Astrocyte of the spinal cord (primary cell): Measurements from ENCODE around the gene KRCC1.
"Not testable (repeated sequence)": the region's sequence is repeated elsewhere in the genome, so short reads cannot be mapped to it uniquely, and the experiment has no call there.

Experiments used
- DNase-seq: peaks from one replicate; pipeline ENCODE4 v3.0.0; 2011; ENCODE audit warnings: low read depth, low spot score
- H3K4me3 ChIP-seq: 2 replicates; pipeline ENCODE4 v1.5.1; 2011; ENCODE audit warnings: low read depth, mild to moderate bottlenecking, low read length, moderate library complexity
- in situ Hi-C: cut with HindIII; loops from 2 replicates; pipeline ENCODE4 v1.10.0; 2017; ENCODE audit warnings: low sequenced_read_pairs
- TF ChIP-seq, protein P1 (sequence below): IDR thresholded peaks from 2 replicates; pipeline ENCODE4 v1.5.1; 2012; ENCODE audit warnings: low read depth, mild to moderate bottlenecking, low read length, inconsistent platforms

Gene KRCC1

DNA sequence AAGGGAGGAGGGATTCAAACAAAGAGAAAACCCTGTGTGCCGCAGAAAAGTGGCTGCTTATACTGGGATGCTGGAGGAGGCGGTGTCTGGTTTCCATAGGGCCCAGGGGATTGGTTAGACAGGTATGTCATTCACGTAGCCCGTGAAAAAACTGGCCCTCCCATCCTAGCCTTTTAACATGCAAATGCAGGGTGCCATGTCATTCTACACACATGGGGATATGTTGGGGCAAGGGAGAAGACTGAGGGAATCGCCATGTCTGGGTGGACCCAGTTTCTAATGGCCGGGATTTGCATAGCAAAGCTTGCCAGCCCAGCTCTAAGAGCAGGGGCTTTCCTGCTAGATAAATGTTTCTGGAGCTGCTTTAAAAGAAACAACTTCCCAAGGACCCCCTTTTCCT, 31.1 kb downstream of the KRCC1 start:
- in situ Hi-C loops = no loop called here
- TF ChIP-seq, protein P1, sequence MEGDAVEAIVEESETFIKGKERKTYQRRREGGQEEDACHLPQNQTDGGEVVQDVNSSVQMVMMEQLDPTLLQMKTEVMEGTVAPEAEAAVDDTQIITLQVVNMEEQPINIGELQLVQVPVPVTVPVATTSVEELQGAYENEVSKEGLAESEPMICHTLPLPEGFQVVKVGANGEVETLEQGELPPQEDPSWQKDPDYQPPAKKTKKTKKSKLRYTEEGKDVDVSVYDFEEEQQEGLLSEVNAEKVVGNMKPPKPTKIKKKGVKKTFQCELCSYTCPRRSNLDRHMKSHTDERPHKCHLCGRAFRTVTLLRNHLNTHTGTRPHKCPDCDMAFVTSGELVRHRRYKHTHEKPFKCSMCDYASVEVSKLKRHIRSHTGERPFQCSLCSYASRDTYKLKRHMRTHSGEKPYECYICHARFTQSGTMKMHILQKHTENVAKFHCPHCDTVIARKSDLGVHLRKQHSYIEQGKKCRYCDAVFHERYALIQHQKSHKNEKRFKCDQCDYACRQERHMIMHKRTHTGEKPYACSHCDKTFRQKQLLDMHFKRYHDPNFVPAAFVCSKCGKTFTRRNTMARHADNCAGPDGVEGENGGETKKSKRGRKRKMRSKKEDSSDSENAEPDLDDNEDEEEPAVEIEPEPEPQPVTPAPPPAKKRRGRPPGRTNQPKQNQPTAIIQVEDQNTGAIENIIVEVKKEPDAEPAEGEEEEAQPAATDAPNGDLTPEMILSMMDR = no peak
- no peak for DNase-seq

DNA sequence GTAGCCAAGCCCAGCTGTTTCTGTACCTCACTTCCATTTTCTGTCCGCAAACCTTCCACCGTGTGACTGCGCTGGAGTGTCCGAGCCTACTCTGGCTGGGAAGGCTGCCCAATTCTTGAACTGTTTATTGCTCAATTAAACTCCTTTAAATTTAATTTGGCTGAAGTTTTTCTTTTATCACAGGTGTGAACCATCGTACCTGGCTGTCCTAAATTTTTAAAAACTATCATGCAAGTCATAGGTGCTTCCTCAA, 33.0 kb downstream of the KRCC1 start:
- no peak for DNase-seq
- no peak overlapping the region for H3K4me3 ChIP-seq
- TF ChIP-seq, protein P1 = no peak
- in situ Hi-C loops = no loop called here

More for the DNA sequence above, 31.1 kb downstream of the KRCC1 start:
- no peak overlapping the region for H3K4me3 ChIP-seq

DNA sequence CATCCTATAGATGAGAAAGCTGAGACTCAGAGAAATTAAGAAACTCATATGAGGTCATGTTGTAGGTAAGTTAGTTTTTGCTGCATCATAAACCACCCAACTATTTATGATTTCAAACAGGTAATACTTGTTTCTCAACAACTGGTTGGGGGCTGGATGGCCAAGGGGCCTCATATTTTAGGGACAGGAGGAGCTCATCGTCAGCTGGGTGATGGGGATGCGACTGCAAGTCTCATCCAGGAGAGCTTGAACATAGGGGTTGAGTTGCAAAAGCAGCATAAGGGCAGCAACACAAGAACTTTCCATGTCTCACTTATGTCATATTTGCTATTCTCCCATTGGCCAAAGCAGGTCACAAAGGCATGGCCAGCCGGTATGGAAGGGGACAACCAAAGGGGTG, 35.6 kb downstream of the KRCC1 start:
- DNase-seq = no peak
- in situ Hi-C loops = no loop called here
- H3K4me3 ChIP-seq = no peak overlapping the region
- TF ChIP-seq, protein P1 = no peak

DNA sequence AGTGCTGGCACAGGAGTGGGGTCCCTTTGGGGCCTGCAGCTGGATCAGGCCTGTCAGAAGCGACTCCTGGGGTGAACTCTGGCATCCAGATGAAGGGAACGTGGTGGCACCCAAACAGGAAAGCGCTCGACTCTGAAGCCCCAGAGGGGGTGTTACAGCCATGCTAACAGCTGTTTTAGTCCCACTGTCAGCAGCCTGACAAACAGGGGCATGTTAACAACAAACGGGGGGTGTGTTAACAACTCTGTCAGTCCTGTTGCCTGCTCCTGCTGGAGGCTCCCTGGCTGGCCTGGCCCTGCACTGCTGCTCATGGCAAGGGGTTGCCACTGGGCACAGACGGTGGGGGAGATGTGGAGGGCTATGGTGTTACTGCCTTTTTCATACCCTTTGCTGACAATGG, 36.7 kb downstream of the KRCC1 start:
- in situ Hi-C loops = no loop called here

DNA sequence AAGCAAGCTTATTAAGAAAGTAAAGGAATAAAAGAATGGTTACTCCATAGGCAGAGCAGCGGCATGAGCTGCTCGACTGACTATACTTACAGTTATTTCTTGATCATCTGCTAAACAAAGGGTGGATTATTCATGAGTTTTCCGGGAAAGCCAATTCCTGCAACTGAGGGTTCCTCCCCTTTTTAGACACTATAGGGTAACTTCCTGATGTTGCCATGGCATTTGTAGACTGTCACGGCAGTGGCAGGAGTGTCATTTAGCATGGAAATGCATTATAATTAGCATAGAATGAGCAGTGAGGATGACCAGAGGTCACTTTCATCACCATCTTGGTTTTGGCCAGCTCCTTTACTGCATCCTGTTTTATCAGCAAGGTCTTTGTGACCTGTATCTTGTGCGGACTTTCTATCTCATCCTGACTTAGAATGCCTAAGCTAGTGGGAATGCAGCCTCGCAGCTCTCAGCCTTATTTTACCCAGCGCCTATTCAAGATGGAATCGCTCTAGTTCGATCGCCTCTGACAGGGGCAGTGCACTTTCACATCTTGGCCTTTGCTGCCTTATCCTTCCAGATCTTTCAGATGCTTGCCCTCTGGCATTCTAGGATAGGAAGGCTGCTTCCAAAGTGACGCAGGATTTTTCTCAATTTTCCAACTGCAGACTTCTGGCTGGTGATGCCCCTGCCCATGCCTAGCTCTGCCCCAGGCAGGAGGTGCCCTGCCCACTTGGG, 37.3 kb downstream of the KRCC1 start:
- DNase-seq, H3K4me3 ChIP-seq, in situ Hi-C loops: not testable (repeated sequence)

More for the DNA sequence above, 36.7 kb downstream of the KRCC1 start:
- TF ChIP-seq, protein P1 = no peak
- no peak overlapping the region for H3K4me3 ChIP-seq
- no peak for DNase-seq

DNA sequence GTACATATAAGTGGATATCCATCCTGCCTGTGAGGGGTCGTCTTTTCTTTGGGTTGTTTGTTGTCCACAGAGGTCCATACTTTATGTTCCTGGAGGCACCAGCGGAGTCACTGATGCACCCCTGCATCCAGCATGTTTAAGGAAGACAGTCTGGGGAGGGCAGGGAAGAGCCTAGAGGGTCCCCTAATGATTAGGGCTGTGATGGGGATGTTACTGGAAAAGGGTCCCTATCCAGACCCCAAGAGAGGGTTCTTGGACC, 37.9 kb downstream of the KRCC1 start:
- DNase-seq, H3K4me3 ChIP-seq, in situ Hi-C loops: not testable (repeated sequence)

DNA sequence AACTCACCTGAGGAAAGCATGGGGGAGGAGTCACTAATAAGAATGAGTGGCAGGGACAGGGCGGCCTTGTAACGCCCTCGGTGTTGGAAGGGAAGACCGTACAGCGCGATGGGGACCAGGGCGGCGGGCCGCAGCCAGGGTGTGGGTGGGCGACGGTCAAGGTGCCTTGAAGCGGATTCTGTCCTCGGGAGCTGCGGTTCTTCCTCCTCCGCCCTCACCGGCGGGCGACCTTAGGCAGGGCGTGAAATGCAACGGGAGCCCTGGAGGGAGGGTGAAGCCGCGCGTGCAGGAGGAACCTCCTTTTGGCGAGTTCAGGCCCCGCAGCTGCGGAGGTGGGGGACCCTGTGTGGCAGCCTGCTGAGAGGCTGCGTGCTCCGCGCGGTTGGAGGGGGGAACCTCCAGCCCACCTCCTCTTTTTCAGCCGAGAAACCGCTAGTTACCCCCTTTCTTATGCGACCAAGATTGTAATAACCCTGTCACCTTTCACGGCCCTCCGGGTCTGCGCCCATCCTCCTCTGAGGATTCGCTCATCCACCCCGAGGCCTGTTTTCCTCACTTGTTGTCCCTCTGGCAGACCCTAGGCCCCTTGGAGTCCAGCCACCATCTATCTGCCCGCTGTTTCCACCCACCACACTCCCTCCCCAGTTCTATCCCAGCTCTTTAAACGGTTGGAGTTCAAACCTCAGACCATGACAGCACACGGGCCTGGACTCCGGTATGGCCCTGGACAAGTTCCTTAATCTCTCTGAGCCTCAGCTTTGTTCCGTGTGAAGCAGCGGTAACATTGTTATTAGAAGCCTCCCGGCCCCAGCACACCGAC, 38.4 kb downstream of the KRCC1 start:
- TF ChIP-seq, protein P1 = no peak
- no peak for DNase-seq
- in situ Hi-C loops = no loop called here
- H3K4me3 ChIP-seq = peak overlapping the region; percentile 75
